ENCODE measurements around the gene ELMOD1. TPM values are rescaled to one million over a fixed set of nuclear protein-coding genes. Genes with fewer than 3 reads are reported as not detected.
A peak's percentile ranks its signal among the peaks of the same experiment; 100 is the strongest.

ELMOD1 gene
- total RNA-seq, 1 donor: under 0.01 TPM

DNA sequence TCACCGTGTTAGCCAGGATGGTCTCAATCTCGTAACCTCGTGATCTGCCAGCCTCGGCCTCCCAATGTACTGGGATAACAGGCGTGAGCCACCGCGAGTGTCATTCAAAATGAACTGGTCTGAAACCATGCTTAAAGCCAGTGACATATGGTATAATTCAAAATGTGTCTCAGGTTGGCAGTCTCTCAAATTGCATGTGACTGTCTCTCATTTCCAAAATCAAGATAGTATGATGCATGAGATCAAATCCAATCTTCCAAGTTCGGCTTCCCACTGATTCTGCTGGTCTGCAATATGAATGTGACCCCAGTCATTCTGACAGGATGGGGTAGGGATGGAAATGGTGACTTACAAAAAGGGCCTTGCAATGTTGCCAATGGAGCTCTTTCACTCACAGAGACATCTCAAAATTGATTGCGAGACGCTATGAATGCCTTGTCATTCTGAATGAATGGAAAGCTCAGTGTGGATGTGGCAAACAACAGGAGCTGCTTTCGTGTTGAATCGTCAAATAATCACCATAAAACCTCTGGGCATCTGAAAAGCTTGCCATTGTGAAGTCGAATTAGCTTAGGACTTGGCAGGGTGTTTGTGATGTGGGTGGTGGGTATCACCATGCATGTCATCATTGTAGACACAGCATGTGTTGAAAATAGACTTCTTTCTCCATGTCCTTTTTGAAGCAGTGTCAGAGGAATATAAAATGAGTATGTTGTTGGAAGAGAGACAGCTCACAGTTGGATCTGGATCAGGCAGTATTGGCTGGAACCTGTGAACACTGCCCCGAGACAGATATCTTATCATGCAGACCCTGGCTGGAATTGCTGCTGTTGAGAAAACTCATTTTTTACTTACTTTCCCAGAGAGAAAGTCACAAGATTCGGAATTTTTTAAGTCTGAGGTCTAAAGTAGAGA is 108.7 kb downstream of the ELMOD1 start:
- Histone ChIP-seq H3K79me2 (ENCODE audit: insufficient read depth, low read length) (no peaks in the 10 kb centered on the region), H2AFZ (ENCODE audit: low read length) (no peak overlapping the region), H3K27ac (ENCODE audit: low read depth, low read length) (no peak overlapping the region), H3K36me3 (ENCODE audit: insufficient read depth, low read length) (no peaks in the 10 kb centered on the region), H4K20me1 (ENCODE audit: insufficient read depth, low read length) (no peaks in the 10 kb centered on the region), H3K4me3 (ENCODE audit: insufficient read depth, low read length) (no peak overlapping the region), H3K9me3 (ENCODE audit: low read depth, low read length) (no peaks in the 10 kb centered on the region), H3K4me2 (ENCODE audit: insufficient read depth, low read length) (no peak overlapping the region), H3K27me3 (ENCODE audit: insufficient read depth, low read length) (peaks cover 5% of the 10 kb centered on the region), H3K4me1 (ENCODE audit: insufficient read depth, low read length) (peaks cover 16% of the 10 kb centered on the region)
- no peak for TF ChIP-seq CTCF (IDR thresholded peaks at IDR 0.05; ENCODE audit: extremely low read depth, low read depth, low read length)
- no peak for DNase-seq (ENCODE audit: insufficient read length, low spot score, missing footprints)

- no peak overlapping the region for H3K4me2 ChIP-seq (ENCODE audit: insufficient read depth, low read length)
- no peaks in the 10 kb centered on the region for H3K9me3 ChIP-seq (ENCODE audit: low read depth, low read length)
- no peaks in the 10 kb centered on the region for H3K36me3 ChIP-seq (ENCODE audit: insufficient read depth, low read length)
- no peak for TF ChIP-seq CTCF (IDR thresholded peaks at IDR 0.05; ENCODE audit: extremely low read depth, low read depth, low read length)
- H2AFZ ChIP-seq (ENCODE audit: low read length): no peak overlapping the region
- no peaks in the 10 kb centered on the region for H4K20me1 ChIP-seq (ENCODE audit: insufficient read depth, low read length)
- H3K79me2 ChIP-seq (ENCODE audit: insufficient read depth, low read length): no peaks in the 10 kb centered on the region
- DNase-seq (ENCODE audit: insufficient read length, low spot score, missing footprints): no peak
- no peak overlapping the region for H3K27ac ChIP-seq (ENCODE audit: low read depth, low read length)
- no peak overlapping the region for H3K4me3 ChIP-seq (ENCODE audit: insufficient read depth, low read length)
- H3K27me3 ChIP-seq (ENCODE audit: insufficient read depth, low read length): peaks cover 7% of the 10 kb centered on the region
- H3K4me1 ChIP-seq (ENCODE audit: insufficient read depth, low read length): peaks cover 15% of the 10 kb centered on the region
Measured at GRCh38 chr11:107702109-107702660, 111.2 kb downstream of the ELMOD1 start.

DNA sequence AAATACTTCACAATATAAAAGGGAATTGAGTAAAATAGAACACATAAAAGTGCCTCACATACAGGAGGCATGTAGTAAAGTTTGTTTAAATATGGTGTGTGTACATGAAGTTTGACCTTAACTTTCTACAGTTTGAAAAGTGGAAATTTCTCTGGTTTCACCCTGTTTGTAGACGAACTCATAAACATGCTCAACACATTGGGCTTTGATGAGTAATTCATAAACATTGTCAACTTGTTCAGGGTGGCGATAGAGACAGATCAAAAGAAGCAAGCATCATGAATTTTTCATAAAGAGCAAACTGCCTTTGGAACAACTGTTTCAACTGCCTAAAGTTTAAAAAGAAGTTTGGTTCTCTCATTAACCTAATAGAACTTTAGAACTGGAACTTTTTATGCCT is 111.8 kb downstream of the ELMOD1 start:
- no peak overlapping the region for H3K4me2 ChIP-seq (ENCODE audit: insufficient read depth, low read length)
- H3K36me3 ChIP-seq (ENCODE audit: insufficient read depth, low read length): no peaks in the 10 kb centered on the region
- no peaks in the 10 kb centered on the region for H4K20me1 ChIP-seq (ENCODE audit: insufficient read depth, low read length)
- DNase-seq (ENCODE audit: insufficient read length, low spot score, missing footprints): no peak
- peaks cover 15% of the 10 kb centered on the region for H3K4me1 ChIP-seq (ENCODE audit: insufficient read depth, low read length)
- TF ChIP-seq CTCF (IDR thresholded peaks at IDR 0.05; ENCODE audit: extremely low read depth, low read depth, low read length): no peak
- no peak overlapping the region for H2AFZ ChIP-seq (ENCODE audit: low read length)
- H3K4me3 ChIP-seq (ENCODE audit: insufficient read depth, low read length): no peak overlapping the region
- H3K79me2 ChIP-seq (ENCODE audit: insufficient read depth, low read length): no peaks in the 10 kb centered on the region
- no peak overlapping the region for H3K27ac ChIP-seq (ENCODE audit: low read depth, low read length)
- peaks cover 7% of the 10 kb centered on the region for H3K27me3 ChIP-seq (ENCODE audit: insufficient read depth, low read length)
- no peaks in the 10 kb centered on the region for H3K9me3 ChIP-seq (ENCODE audit: low read depth, low read length)

DNA sequence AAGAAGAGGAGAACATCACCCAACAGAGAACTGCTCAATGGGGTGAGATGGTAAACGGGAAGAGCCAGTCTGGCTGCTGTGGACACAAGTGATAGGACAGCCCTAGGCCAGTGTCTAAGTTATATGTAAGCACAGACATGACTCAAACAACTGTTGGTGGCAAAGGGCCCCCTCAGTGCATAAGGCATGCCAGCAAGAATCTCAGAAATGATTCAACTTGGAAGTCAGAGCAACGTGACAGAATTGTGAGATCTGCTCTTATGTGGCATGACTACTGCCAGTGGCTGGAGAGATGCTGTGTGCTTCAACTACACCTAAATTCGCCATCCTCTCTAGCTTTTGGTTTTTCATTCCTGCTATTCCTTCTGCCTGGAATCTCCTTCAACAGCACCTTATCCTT is 113.5 kb downstream of the ELMOD1 start:
- DNase-seq (ENCODE audit: insufficient read length, low spot score, missing footprints): no peak
- H3K4me3 ChIP-seq (ENCODE audit: insufficient read depth, low read length): peak overlapping the region; percentile 12
- peak overlapping the region; percentile 62 for H3K4me2 ChIP-seq (ENCODE audit: insufficient read depth, low read length)
- H3K79me2 ChIP-seq (ENCODE audit: insufficient read depth, low read length): no peaks in the 10 kb centered on the region
- peak overlapping the region; percentile 75 for H3K27ac ChIP-seq (ENCODE audit: low read depth, low read length)
- H2AFZ ChIP-seq (ENCODE audit: low read length): no peak overlapping the region
- no peak for TF ChIP-seq CTCF (IDR thresholded peaks at IDR 0.05; ENCODE audit: extremely low read depth, low read depth, low read length)
- no peaks in the 10 kb centered on the region for H3K36me3 ChIP-seq (ENCODE audit: insufficient read depth, low read length)
- peaks cover 15% of the 10 kb centered on the region for H3K4me1 ChIP-seq (ENCODE audit: insufficient read depth, low read length)
- no peaks in the 10 kb centered on the region for H3K9me3 ChIP-seq (ENCODE audit: low read depth, low read length)
- H3K27me3 ChIP-seq (ENCODE audit: insufficient read depth, low read length): peaks cover 7% of the 10 kb centered on the region
- H4K20me1 ChIP-seq (ENCODE audit: insufficient read depth, low read length): no peaks in the 10 kb centered on the region

Data from osteoblast (primary cell).